Measurements from ENCODE around the gene CSRP1. TPM values are rescaled to one million over a fixed set of nuclear protein-coding genes. Genes with fewer than 3 reads are reported as not detected.

CSRP1 gene
- total and polyA plus RNA-seq, 2 donors (not counting 1 experiment from before 2014, with no cell fraction given), result 23.8 to 36.7 TPM

DNA sequence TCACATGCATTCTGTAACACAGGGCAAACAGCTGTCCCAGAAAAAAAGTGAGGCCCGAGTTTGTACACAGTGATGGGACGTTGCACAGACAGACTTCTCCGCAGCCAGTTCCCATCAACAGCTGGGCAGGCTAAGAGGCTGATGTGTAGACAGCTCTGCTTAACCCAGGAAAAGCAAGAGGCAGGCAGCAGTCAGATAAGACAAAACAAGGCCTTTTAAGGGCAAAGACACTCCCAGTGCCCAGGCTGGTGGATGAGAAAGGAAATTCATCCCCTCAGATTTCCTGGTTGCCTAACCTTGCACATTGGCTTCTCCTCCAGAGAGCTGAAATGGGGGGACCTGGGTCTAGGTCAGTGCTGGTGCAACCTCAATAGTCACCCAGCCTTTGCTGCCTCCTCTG lies 20.7 kb downstream of the CSRP1 start:
- Histone ChIP-seq H3K36me3 (replicated peaks in 1 of 2; ENCODE audit: control extremely low read depth in 1 of 2, control insufficient read depth in 1 of 2, extremely low read depth in 1 of 2, insufficient read depth in 2 of 2, low read length in 1 of 2) (peaks cover 0 to 11% of the 10 kb centered on the region in 2 experiments), H3K9ac (ENCODE audit: low read length) (no peak overlapping the region), H3K79me2 (ENCODE audit: control insufficient read depth, insufficient read depth, low read length) (no peaks in the 10 kb centered on the region), H3K27ac (ENCODE audit: low read length in 2 of 2) (no peak overlapping the region), H3K27me3 (replicated peaks in 1 of 4; ENCODE audit: control extremely low read depth in 1 of 4, control insufficient read depth in 3 of 4, insufficient read depth in 4 of 4, low read length in 3 of 4) (peaks cover 0 to 8% (median 0%) of the 10 kb centered on the region in 4 experiments), H2AFZ (ENCODE audit: insufficient read depth, low read depth, low read length, poor library complexity, severe bottlenecking) (no peak overlapping the region), H4K20me1 (ENCODE audit: control insufficient read depth, insufficient read depth, low read length, poor library complexity, severe bottlenecking) (no peaks in the 10 kb centered on the region), H3K4me2 (replicated peaks; ENCODE audit: low read depth, low read length, poor library complexity, severe bottlenecking) (no peak overlapping the region), H3K9me3 (ENCODE audit: control extremely low read depth in 1 of 3, control insufficient read depth in 2 of 3, insufficient read depth in 1 of 3, low read length in 2 of 3) (peaks cover 0 to 7% (median 0%) of the 10 kb centered on the region in 3 donors), H3K4me3 (ENCODE audit: control extremely low read depth in 1 of 5, extremely low read depth in 1 of 5, insufficient read depth in 1 of 5, low read depth in 2 of 5, low read length in 4 of 5) (no peak overlapping the region), H3K4me1 (ENCODE audit: control insufficient read depth in 2 of 2, insufficient read depth in 2 of 2, low read length in 2 of 2) (peaks cover 8 to 12% of the 10 kb centered on the region in 2 donors)
- H3K9me3 Mint-ChIP-seq (ENCODE audit: insufficient read depth), result no peaks in the 10 kb centered on the region
- 31% methylated on average over 3 of the region's 3 CpGs for WGBS (ENCODE audit: insufficient coverage)
- peaks cover 20% of the 10 kb centered on the region for H3K4me1 Mint-ChIP-seq
- CTCF ChIA-PET, result interaction anchor here (0.7 to 10.2 kb wide), 3 partner anchors 19 to 74 kb away, joined by 3 to 407 read pairs (median 3); no protein-coding TSS in a partner anchor
- DNase-seq, result no peak
- no peak for TF ChIP-seq EZH2 (IDR thresholded peaks at IDR 0.05; ENCODE audit: borderline replicate concordance, insufficient read depth, low read depth, low read length, poor library complexity, severe bottlenecking)
- TF ChIP-seq, protein P1, sequence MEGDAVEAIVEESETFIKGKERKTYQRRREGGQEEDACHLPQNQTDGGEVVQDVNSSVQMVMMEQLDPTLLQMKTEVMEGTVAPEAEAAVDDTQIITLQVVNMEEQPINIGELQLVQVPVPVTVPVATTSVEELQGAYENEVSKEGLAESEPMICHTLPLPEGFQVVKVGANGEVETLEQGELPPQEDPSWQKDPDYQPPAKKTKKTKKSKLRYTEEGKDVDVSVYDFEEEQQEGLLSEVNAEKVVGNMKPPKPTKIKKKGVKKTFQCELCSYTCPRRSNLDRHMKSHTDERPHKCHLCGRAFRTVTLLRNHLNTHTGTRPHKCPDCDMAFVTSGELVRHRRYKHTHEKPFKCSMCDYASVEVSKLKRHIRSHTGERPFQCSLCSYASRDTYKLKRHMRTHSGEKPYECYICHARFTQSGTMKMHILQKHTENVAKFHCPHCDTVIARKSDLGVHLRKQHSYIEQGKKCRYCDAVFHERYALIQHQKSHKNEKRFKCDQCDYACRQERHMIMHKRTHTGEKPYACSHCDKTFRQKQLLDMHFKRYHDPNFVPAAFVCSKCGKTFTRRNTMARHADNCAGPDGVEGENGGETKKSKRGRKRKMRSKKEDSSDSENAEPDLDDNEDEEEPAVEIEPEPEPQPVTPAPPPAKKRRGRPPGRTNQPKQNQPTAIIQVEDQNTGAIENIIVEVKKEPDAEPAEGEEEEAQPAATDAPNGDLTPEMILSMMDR (IDR thresholded peaks at IDR 0.05), result no peak
- H3K4me3 Mint-ChIP-seq, result no peak overlapping the region
- ATAC-seq (ENCODE audit: low read depth), result no peak
- H3K27ac Mint-ChIP-seq, result no peak overlapping the region
- POLR2A ChIA-PET, result no interaction called here
- intact Hi-C loops (cut with micrococcal nuclease), result no loop called here
- no peaks in the 10 kb centered on the region for H3K27me3 Mint-ChIP-seq

GRCh38 chr1:201485184-201485774 lies 21.6 kb downstream of the CSRP1 start:
- H3K4me3 Mint-ChIP-seq, result no peak overlapping the region
- H3K27me3 Mint-ChIP-seq, result no peaks in the 10 kb centered on the region
- peaks cover 14 to 21% of the 10 kb centered on the region in 2 donors for H3K4me1 ChIP-seq (ENCODE audit: control insufficient read depth in 2 of 2, insufficient read depth in 2 of 2, low read length in 2 of 2)
- H3K4me2 ChIP-seq (replicated peaks; ENCODE audit: low read depth, low read length, poor library complexity, severe bottlenecking), result no peak overlapping the region
- no peak overlapping the region for H2AFZ ChIP-seq (ENCODE audit: insufficient read depth, low read depth, low read length, poor library complexity, severe bottlenecking)
- H3K79me2 ChIP-seq (ENCODE audit: control insufficient read depth, insufficient read depth, low read length), result no peaks in the 10 kb centered on the region
- POLR2A ChIA-PET, result no interaction called here
- DNase-seq (no peak), ATAC-seq (ENCODE audit: low read depth) (no peak)
- H3K36me3 ChIP-seq (replicated peaks in 1 of 2; ENCODE audit: control extremely low read depth in 1 of 2, control insufficient read depth in 1 of 2, extremely low read depth in 1 of 2, insufficient read depth in 2 of 2, low read length in 1 of 2), result peaks cover 0 to 11% of the 10 kb centered on the region in 2 experiments
- intact Hi-C loops (cut with micrococcal nuclease), result no loop called here
- no peak overlapping the region for H3K27ac Mint-ChIP-seq
- TF ChIP-seq, protein P1 (IDR thresholded peaks at IDR 0.05), result no peak
- TF ChIP-seq EZH2 (IDR thresholded peaks at IDR 0.05; ENCODE audit: borderline replicate concordance, insufficient read depth, low read depth, low read length, poor library complexity, severe bottlenecking), result no peak
- peaks cover 28% of the 10 kb centered on the region for H3K4me1 Mint-ChIP-seq
- H3K27me3 ChIP-seq (replicated peaks in 1 of 4; ENCODE audit: control extremely low read depth in 1 of 4, control insufficient read depth in 3 of 4, insufficient read depth in 4 of 4, low read length in 3 of 4), result peaks cover 0 to 13% (median 0%) of the 10 kb centered on the region in 4 experiments
- H3K9me3 Mint-ChIP-seq (ENCODE audit: insufficient read depth), result no peaks in the 10 kb centered on the region
- CTCF ChIA-PET, result interaction anchor here (1.4 to 10.2 kb wide), 2 partner anchors 20 to 30 kb away, joined by 3 to 407 read pairs; no protein-coding TSS in a partner anchor
- H4K20me1 ChIP-seq (ENCODE audit: control insufficient read depth, insufficient read depth, low read length, poor library complexity, severe bottlenecking), result no peaks in the 10 kb centered on the region
- no peak overlapping the region for H3K4me3 ChIP-seq (ENCODE audit: control extremely low read depth in 1 of 5, extremely low read depth in 1 of 5, insufficient read depth in 1 of 5, low read depth in 2 of 5, low read length in 4 of 5)
- no peak overlapping the region for H3K27ac ChIP-seq (ENCODE audit: low read length in 2 of 2)
- WGBS (ENCODE audit: insufficient coverage), result 100% methylated on average over 1 of the region's 4 CpGs
- H3K9ac ChIP-seq (ENCODE audit: low read length), result no peak overlapping the region
- peaks cover 0 to 6% (median 0%) of the 10 kb centered on the region in 3 donors for H3K9me3 ChIP-seq (ENCODE audit: control extremely low read depth in 1 of 3, control insufficient read depth in 2 of 3, insufficient read depth in 1 of 3, low read length in 2 of 3)
